Astrocyte of the cerebellum (primary cell): ENCODE measurements around the gene MYO10.

Source experiments
- DNase-seq: peaks from one replicate; pipeline ENCODE4 v3.0.0-alpha.2; 2011; ENCODE audit warnings: low read depth
- H3K4me3 ChIP-seq: 2 replicates; pipeline ENCODE4 v1.5.1; 2011; ENCODE audit warnings: mild to moderate bottlenecking, low read depth, low read length, moderate library complexity
- CTCF ChIP-seq: IDR thresholded peaks from 2 replicates; pipeline ENCODE4 v1.5.1; 2012; ENCODE audit warnings: low read length, low read depth, moderate library complexity, mild to moderate bottlenecking; ENCODE audit errors: missing control alignments
- in situ Hi-C: cut with HindIII; loops from 2 replicates; pipeline ENCODE4 v1.10.0; 2017; ENCODE audit warnings: low sequenced_read_pairs

The MYO10 gene

GRCh38 chr5:16819522-16820167 lies 116.4 kb downstream of the MYO10 start:
- TF ChIP-seq CTCF, result no peak
- in situ Hi-C loops, result no loop called here
- DNase-seq, result no peak
- H3K4me3 ChIP-seq, result no peak overlapping the region

- DNase-seq, result no peak
- in situ Hi-C loops, result no loop called here
- H3K4me3 ChIP-seq, result no peak overlapping the region
- TF ChIP-seq CTCF, result no peak
Measured at GRCh38 chr5:16815432-16815831, 120.7 kb downstream of the MYO10 start.

- in situ Hi-C loops, result no loop called here
- DNase-seq, result peak; percentile 38
- peak; percentile 15 for TF ChIP-seq CTCF
- H3K4me3 ChIP-seq, result no peak overlapping the region
Measured at GRCh38 chr5:16812911-16813310, 123.2 kb downstream of the MYO10 start.

GRCh38 chr5:16812448-16812847 lies 123.6 kb downstream of the MYO10 start:
- no peak for TF ChIP-seq CTCF
- no peak overlapping the region for H3K4me3 ChIP-seq
- DNase-seq, result no peak
- in situ Hi-C loops, result no loop called here

- no peak for TF ChIP-seq CTCF
- no peak for DNase-seq
- no peak overlapping the region for H3K4me3 ChIP-seq
- in situ Hi-C loops, result no loop called here
Measured at GRCh38 chr5:16810208-16810854, 125.8 kb downstream of the MYO10 start.

- peak; percentile 87 for DNase-seq
- in situ Hi-C loops, result no loop called here
- no peak overlapping the region for H3K4me3 ChIP-seq
Measured at GRCh38 chr5:16809395-16810207, 126.5 kb downstream of the MYO10 start.

More at GRCh38 chr5:16809395-16810207, 126.5 kb downstream of the MYO10 start:
- no peak for TF ChIP-seq CTCF
